DND-41 (cell line): ENCODE results near the gene FOXJ3.

Experiments used
- ATAC-seq: fragments of 200-7000 bp; cut with Tn5 transposase; 3 replicates; pipeline ENCODE4 v1.9.1; 2021; ENCODE audit warnings: low read depth; ENCODE audit not compliant: insufficient read depth
- DNase-seq: peaks from one replicate; pipeline ENCODE4 v3.0.0-alpha.2; 2020
- H2AFZ ChIP-seq: 2 replicates; pipeline ENCODE4 v1.6.0; 2012; ENCODE audit warnings: low read depth, low read length
- H3K27ac ChIP-seq: 2 replicates; pipeline ENCODE4 v1.5.1; 2012; ENCODE audit warnings: low read length, inconsistent platforms
- H3K27me3 ChIP-seq: fragments of 200-600 bp; sonication (generic); 2 replicates; pipeline ENCODE4 v1.6.0; 2012; ENCODE audit warnings: low read length, mild to moderate bottlenecking, inconsistent platforms; ENCODE audit not compliant: insufficient read depth, poor library complexity
- H3K36me3 ChIP-seq: 2 replicates; pipeline ENCODE4 v1.5.1; 2012; ENCODE audit warnings: low read length, inconsistent platforms; ENCODE audit not compliant: insufficient read depth
- H3K4me1 ChIP-seq: 2 replicates; pipeline ENCODE4 v1.5.1; 2012; ENCODE audit warnings: mild to moderate bottlenecking, low read length; ENCODE audit not compliant: insufficient read depth
- H3K4me2 ChIP-seq: 2 replicates; pipeline ENCODE4 v1.6.0; 2012; ENCODE audit warnings: mild to moderate bottlenecking, moderate library complexity, low read length, inconsistent platforms; ENCODE audit not compliant: insufficient read depth
- H3K4me3 ChIP-seq, 2 experiments: fragments of 200-600 bp in 1 of 2; shearing (Covaris generic) in 1 of 2; 2 replicates each; pipeline ENCODE4 v1.5.1; 2012 to 2016; ENCODE audit warnings: inconsistent platforms in 2 of 2, low read length in 2 of 2, mild to moderate bottlenecking in 2 of 2, low read depth in 1 of 2, moderate library complexity in 1 of 2
- H3K79me2 ChIP-seq: 2 replicates; pipeline ENCODE4 v1.6.0; 2012; ENCODE audit warnings: low read length, inconsistent platforms; ENCODE audit not compliant: insufficient read depth
- H3K9ac ChIP-seq: 2 replicates; pipeline ENCODE4 v1.6.0; 2012; ENCODE audit warnings: low read depth, mild to moderate bottlenecking, inconsistent platforms, low read length, moderate library complexity
- H3K9me3 ChIP-seq: 2 replicates; pipeline ENCODE4 v1.5.1; 2012; ENCODE audit warnings: low read length, moderate library complexity, mild to moderate bottlenecking, inconsistent platforms; ENCODE audit not compliant: insufficient read depth, severe bottlenecking
- H4K20me1 ChIP-seq: 2 replicates; pipeline ENCODE4 v1.6.0; 2012; ENCODE audit warnings: low read length; ENCODE audit not compliant: insufficient read depth
- CTCF ChIP-seq: IDR thresholded peaks from 2 replicates; pipeline ENCODE4 v1.5.1; 2012; ENCODE audit warnings: borderline replicate concordance, low read length, moderate library complexity, mild to moderate bottlenecking; ENCODE audit not compliant: poor library complexity, severe bottlenecking; ENCODE audit errors: extremely low read depth
- EZH2 ChIP-seq: IDR thresholded peaks from 3 replicates; pipeline ENCODE4 v1.6.1; 2012; ENCODE audit warnings: borderline replicate concordance, low read depth, mild to moderate bottlenecking, moderate library complexity, low read length, inconsistent platforms; ENCODE audit not compliant: severe bottlenecking

FOXJ3 gene

GRCh38 chr1:42334240-42335049 lies 590 bp downstream of the FOXJ3 start:
- Histone ChIP-seq H4K20me1 (peaks cover 46% of the 10 kb centered on the region), H3K4me3 (peak overlapping the region; percentile 71 to 86), H3K79me2 (peaks cover 66% of the 10 kb centered on the region), H3K9me3 (no peaks in the 10 kb centered on the region), H2AFZ (peak overlapping the region; percentile 78), H3K27ac (peak overlapping the region; percentile 75), H3K9ac (peak overlapping the region; percentile 77), H3K36me3 (no peaks in the 10 kb centered on the region; the same call in 1 of the 2 replicates), H3K27me3 (no peaks in the 10 kb centered on the region), H3K4me2 (peak overlapping the region; percentile 72), H3K4me1 (peaks cover 39% of the 10 kb centered on the region)
- peak; percentile 70 for ATAC-seq
- peak; percentile 28 for TF ChIP-seq CTCF
- TF ChIP-seq EZH2 = no peak
- DNase-seq = peak; percentile 58

GRCh38 chr1:42333662-42334239 lies 1.3 kb downstream of the FOXJ3 start:
- Histone ChIP-seq H3K27me3 (no peaks in the 10 kb centered on the region), H3K27ac (peak overlapping the region; percentile 75), H3K9me3 (no peaks in the 10 kb centered on the region), H3K4me2 (peak overlapping the region; percentile 72), H3K36me3 (no peaks in the 10 kb centered on the region; the same call in 1 of the 2 replicates), H3K4me1 (peaks cover 39% of the 10 kb centered on the region), H3K4me3 (peak overlapping the region; percentile 71 to 86), H4K20me1 (peaks cover 53% of the 10 kb centered on the region), H3K79me2 (peaks cover 73% of the 10 kb centered on the region), H2AFZ (peak overlapping the region; percentile 78; the same call in 1 of the 2 replicates), H3K9ac (peak overlapping the region; percentile 77)
- DNase-seq (no peak), ATAC-seq (no peak)
- no peak for TF ChIP-seq CTCF
- TF ChIP-seq EZH2 = no peak

GRCh38 chr1:42332877-42333276 lies 2.2 kb downstream of the FOXJ3 start:
- H3K27ac ChIP-seq = no peak overlapping the region
- H3K9me3 ChIP-seq = no peaks in the 10 kb centered on the region
- peaks cover 39% of the 10 kb centered on the region for H3K4me1 ChIP-seq
- TF ChIP-seq EZH2 (no peak), CTCF (no peak)
- peak overlapping the region; percentile 72 for H3K4me2 ChIP-seq
- H3K36me3 ChIP-seq = no peaks in the 10 kb centered on the region; the same call in 1 of the 2 replicates
- H3K27me3 ChIP-seq = no peaks in the 10 kb centered on the region
- H2AFZ ChIP-seq = no peak overlapping the region
- peak overlapping the region in 1 of 2 experiments; percentile 86; a peak in 2 of 4 replicates for H3K4me3 ChIP-seq
- DNase-seq = no peak
- ATAC-seq = no peak
- H3K9ac ChIP-seq = peak overlapping the region; percentile 77
- H4K20me1 ChIP-seq = peaks cover 62% of the 10 kb centered on the region
- H3K79me2 ChIP-seq = peaks cover 81% of the 10 kb centered on the region
